ENCODE data around the gene SUGCT.

SUGCT gene

DNA sequence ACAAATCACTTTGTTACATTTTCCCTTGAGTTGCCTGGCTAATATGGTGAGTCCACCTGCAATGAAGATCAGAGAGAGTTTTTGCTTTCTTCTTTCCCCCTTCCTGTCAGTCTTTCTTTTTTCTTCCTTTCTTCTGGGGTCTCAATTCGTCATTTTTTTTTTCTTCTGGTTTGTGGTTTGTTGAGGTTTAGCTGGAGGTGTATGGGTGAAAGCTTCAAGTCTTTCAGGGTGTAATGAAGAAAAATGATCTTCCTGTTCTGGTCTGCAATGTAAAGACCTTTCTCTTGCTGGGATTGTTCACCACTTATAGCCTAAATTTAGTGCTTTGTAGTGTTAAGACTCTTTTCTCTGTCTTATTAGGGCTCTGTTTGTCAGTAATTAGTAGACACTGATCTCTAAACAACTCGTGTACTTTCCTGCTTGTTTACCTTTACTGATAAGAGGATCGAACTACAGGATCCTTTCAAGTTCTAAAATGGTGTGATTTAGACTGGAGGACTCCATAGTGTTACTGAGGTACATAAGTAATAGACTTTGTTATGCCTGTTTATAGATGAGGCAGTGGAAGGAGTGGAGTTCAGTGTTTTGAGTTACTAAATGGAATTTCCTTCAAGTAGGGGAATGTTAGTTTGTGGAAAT, 129.1 kb downstream of the SUGCT start:
- no peak for TF ChIP-seq EGR1 (IDR thresholded peaks at IDR 0.05)
- TF ChIP-seq REST (IDR thresholded peaks at IDR 0.05; ENCODE audit: low read depth): no peak
- TF ChIP-seq TCF12 (IDR thresholded peaks at IDR 0.05; ENCODE audit: low read depth): no peak
- TF ChIP-seq CEBPB (IDR thresholded peaks at IDR 0.05): no peak
- TF ChIP-seq EP300 (IDR thresholded peaks at IDR 0.05; ENCODE audit: borderline replicate concordance): no peak
- TF ChIP-seq ZBTB7A (IDR thresholded peaks at IDR 0.05; ENCODE audit: low read depth): no peak
- no peak for TF ChIP-seq NFIC (IDR thresholded peaks at IDR 0.05)
- TF ChIP-seq, protein P1, sequence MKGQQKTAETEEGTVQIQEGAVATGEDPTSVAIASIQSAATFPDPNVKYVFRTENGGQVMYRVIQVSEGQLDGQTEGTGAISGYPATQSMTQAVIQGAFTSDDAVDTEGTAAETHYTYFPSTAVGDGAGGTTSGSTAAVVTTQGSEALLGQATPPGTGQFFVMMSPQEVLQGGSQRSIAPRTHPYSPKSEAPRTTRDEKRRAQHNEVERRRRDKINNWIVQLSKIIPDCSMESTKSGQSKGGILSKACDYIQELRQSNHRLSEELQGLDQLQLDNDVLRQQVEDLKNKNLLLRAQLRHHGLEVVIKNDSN (IDR thresholded peaks at IDR 0.05): no peak
- TF ChIP-seq RAD21 (IDR thresholded peaks at IDR 0.05; ENCODE audit: low read depth): no peak
- TF ChIP-seq, protein P2, sequence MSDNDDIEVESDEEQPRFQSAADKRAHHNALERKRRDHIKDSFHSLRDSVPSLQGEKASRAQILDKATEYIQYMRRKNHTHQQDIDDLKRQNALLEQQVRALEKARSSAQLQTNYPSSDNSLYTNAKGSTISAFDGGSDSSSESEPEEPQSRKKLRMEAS (IDR thresholded peaks at IDR 0.05): no peak
- no peak for TF ChIP-seq YY1 (IDR thresholded peaks at IDR 0.05; ENCODE audit: low read depth)
- TF ChIP-seq FOXM1 (IDR thresholded peaks at IDR 0.05; ENCODE audit: borderline replicate concordance, low read depth): no peak
- no peak for TF ChIP-seq TAF1 (IDR thresholded peaks at IDR 0.05; ENCODE audit: low read depth)
- TF ChIP-seq TEAD4 (IDR thresholded peaks at IDR 0.05): no peak
- no peak for TF ChIP-seq CREB1 (IDR thresholded peaks at IDR 0.05; ENCODE audit: low read depth)

GRCh38 chr7:40267583-40267982, 132.8 kb downstream of the SUGCT start:
- no peak for TF ChIP-seq RAD21 (IDR thresholded peaks at IDR 0.05; ENCODE audit: low read depth)
- TF ChIP-seq, protein P1 (IDR thresholded peaks at IDR 0.05): no peak
- no peak for TF ChIP-seq TEAD4 (IDR thresholded peaks at IDR 0.05)
- TF ChIP-seq ZBTB7A (IDR thresholded peaks at IDR 0.05; ENCODE audit: low read depth): no peak
- no peak for TF ChIP-seq CREB1 (IDR thresholded peaks at IDR 0.05; ENCODE audit: low read depth)
- TF ChIP-seq REST (IDR thresholded peaks at IDR 0.05; ENCODE audit: low read depth): no peak
- TF ChIP-seq EGR1 (IDR thresholded peaks at IDR 0.05): no peak
- no peak for TF ChIP-seq CEBPB (IDR thresholded peaks at IDR 0.05)
- TF ChIP-seq, protein P2 (IDR thresholded peaks at IDR 0.05): no peak
- TF ChIP-seq TCF12 (IDR thresholded peaks at IDR 0.05; ENCODE audit: low read depth): no peak
- TF ChIP-seq TAF1 (IDR thresholded peaks at IDR 0.05; ENCODE audit: low read depth): no peak
- TF ChIP-seq FOXM1 (IDR thresholded peaks at IDR 0.05; ENCODE audit: borderline replicate concordance, low read depth): no peak

GRCh38 chr7:40276061-40276460, 141.3 kb downstream of the SUGCT start:
- TF ChIP-seq CREB1 (IDR thresholded peaks at IDR 0.05; ENCODE audit: low read depth) (no peak), REST (IDR thresholded peaks at IDR 0.05; ENCODE audit: low read depth) (no peak), FOXM1 (IDR thresholded peaks at IDR 0.05; ENCODE audit: borderline replicate concordance, low read depth) (no peak), CEBPB (IDR thresholded peaks at IDR 0.05) (no peak), EP300 (IDR thresholded peaks at IDR 0.05; ENCODE audit: borderline replicate concordance) (no peak), ZBTB7A (IDR thresholded peaks at IDR 0.05; ENCODE audit: low read depth) (no peak), TCF12 (IDR thresholded peaks at IDR 0.05; ENCODE audit: low read depth) (no peak), TEAD4 (IDR thresholded peaks at IDR 0.05) (no peak), YY1 (IDR thresholded peaks at IDR 0.05; ENCODE audit: low read depth) (no peak)
- TF ChIP-seq, protein P1 (IDR thresholded peaks at IDR 0.05): no peak
- TF ChIP-seq, protein P2 (IDR thresholded peaks at IDR 0.05): no peak

All from Ishikawa (cell line).